H1 (cell line): ENCODE results near the gene IQCN. TPM values are rescaled to one million over a fixed set of nuclear protein-coding genes. Genes with fewer than 3 reads are reported as not detected.

Source experiments
- ATF3 ChIP-seq: IDR thresholded peaks from 2 replicates; pipeline ENCODE4 v1.6.1; 2011; ENCODE audit warnings: low read depth, mild to moderate bottlenecking, low read length; ENCODE audit not compliant: insufficient read depth
- CEBPB ChIP-seq: IDR thresholded peaks from 2 replicates; pipeline ENCODE4 v1.6.1; 2012; ENCODE audit warnings: low read depth, low read length
- EZH2 ChIP-seq: fragments of 200-600 bp; sonication (generic); IDR thresholded peaks from 2 replicates; pipeline ENCODE4 v1.7.1; 2012; ENCODE audit warnings: low read depth, mild to moderate bottlenecking, moderate library complexity, low read length, inconsistent platforms; ENCODE audit not compliant: severe bottlenecking
- RBBP5 ChIP-seq: IDR thresholded peaks from 2 replicates; pipeline ENCODE4 v1.7.1; 2012; ENCODE audit warnings: low read depth, mild to moderate bottlenecking, inconsistent platforms, low read length, moderate library complexity, borderline replicate concordance
- RNF2 ChIP-seq: fragments of 200-900, 300-1000 bp; sonication (generic); IDR thresholded peaks from 2 replicates; pipeline ENCODE4 v1.7.1; 2016; ENCODE audit warnings: borderline replicate concordance, low read depth, mild to moderate bottlenecking, antibody characterized with exemption, low read length; ENCODE audit not compliant: poor library complexity, severe bottlenecking; ENCODE audit errors: missing control alignments
- SAP30 ChIP-seq: fragments of 300-600 bp; sonication (generic); IDR thresholded peaks from 2 replicates; pipeline ENCODE4 v1.7.1; 2012; ENCODE audit warnings: low read length, moderate library complexity, mild to moderate bottlenecking, inconsistent platforms; ENCODE audit not compliant: insufficient read depth, insufficient replicate concordance
- SP4 ChIP-seq: IDR thresholded peaks from 2 replicates; pipeline ENCODE4 v1.6.1; 2012; ENCODE audit warnings: low read length, inconsistent platforms
- TAF1 ChIP-seq: IDR thresholded peaks from 2 replicates; pipeline ENCODE4 v1.6.1; 2011; ENCODE audit warnings: mild to moderate bottlenecking, low read depth, low read length
- ZNF274 ChIP-seq: IDR thresholded peaks from 2 replicates; pipeline ENCODE4 v1.7.0; 2012; ENCODE audit warnings: low read length, borderline replicate concordance; ENCODE audit errors: extremely low read depth
- polyA plus RNA-seq, 7 experiments: library from polyadenylated mRNA; depleted of rRNA in 3 of 7; stranded (reverse) in 5 of 7; unstranded in 2 of 7; fragments of >200 nt in 5 of 7; fragments of 200-250 nt in 2 of 7; gene quantifications; 1 replicate in 5 of 7; 2 replicates in 1 of 7; 4 replicates in 1 of 7; pipeline versions ENCODE4 v1.2.1 to v1.2.3, GENCODE V29; 2011 to 2013; ENCODE audit warnings: missing spikeins in 2 of 7, mixed read lengths in 2 of 7
- total RNA-seq: library from RNA; stranded (reverse); fragmentation: NEBNext Ultra II Directional; extraction: Animal tissue kit (Norgen Biotek cat#: 25700); gene quantifications from 2 replicates; pipeline ENCODE4 v1.2.1, GENCODE V29; 2021
- TF ChIP-seq, protein P1 (sequence below): fragments of 300-600 bp; sonication (generic); IDR thresholded peaks from 2 replicates; pipeline ENCODE4 v1.7.1; 2012; ENCODE audit warnings: low read length, moderate library complexity, mild to moderate bottlenecking, inconsistent platforms; ENCODE audit not compliant: insufficient replicate concordance

The IQCN gene
- total and polyA plus RNA-seq, 2 of the 8 experiments (the other 6 are each of a cell fraction or from before 2014, with no cell fraction given), result 0.36 to 1.0 TPM

DNA sequence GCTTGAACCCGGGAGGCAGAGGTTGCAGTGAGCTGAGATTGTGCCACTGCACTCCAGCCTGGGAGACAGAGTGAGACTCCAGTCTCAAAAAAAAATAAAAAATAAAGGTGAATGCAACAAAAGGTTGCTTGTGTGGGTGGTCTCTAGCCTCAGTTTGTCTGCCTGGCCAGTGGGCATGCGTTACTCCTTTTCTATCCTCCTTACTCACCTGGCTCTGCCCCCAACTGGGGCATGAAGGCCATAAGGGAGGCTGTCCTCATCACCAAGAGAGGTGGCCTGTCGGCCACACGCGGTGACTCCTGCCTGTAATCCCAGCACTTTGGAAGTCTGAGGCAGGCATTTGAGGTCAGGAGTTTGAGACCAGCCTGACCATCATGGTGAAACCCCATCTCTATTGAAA is 9.1 kb upstream of the IQCN start (continued):
- TF ChIP-seq, protein P1, sequence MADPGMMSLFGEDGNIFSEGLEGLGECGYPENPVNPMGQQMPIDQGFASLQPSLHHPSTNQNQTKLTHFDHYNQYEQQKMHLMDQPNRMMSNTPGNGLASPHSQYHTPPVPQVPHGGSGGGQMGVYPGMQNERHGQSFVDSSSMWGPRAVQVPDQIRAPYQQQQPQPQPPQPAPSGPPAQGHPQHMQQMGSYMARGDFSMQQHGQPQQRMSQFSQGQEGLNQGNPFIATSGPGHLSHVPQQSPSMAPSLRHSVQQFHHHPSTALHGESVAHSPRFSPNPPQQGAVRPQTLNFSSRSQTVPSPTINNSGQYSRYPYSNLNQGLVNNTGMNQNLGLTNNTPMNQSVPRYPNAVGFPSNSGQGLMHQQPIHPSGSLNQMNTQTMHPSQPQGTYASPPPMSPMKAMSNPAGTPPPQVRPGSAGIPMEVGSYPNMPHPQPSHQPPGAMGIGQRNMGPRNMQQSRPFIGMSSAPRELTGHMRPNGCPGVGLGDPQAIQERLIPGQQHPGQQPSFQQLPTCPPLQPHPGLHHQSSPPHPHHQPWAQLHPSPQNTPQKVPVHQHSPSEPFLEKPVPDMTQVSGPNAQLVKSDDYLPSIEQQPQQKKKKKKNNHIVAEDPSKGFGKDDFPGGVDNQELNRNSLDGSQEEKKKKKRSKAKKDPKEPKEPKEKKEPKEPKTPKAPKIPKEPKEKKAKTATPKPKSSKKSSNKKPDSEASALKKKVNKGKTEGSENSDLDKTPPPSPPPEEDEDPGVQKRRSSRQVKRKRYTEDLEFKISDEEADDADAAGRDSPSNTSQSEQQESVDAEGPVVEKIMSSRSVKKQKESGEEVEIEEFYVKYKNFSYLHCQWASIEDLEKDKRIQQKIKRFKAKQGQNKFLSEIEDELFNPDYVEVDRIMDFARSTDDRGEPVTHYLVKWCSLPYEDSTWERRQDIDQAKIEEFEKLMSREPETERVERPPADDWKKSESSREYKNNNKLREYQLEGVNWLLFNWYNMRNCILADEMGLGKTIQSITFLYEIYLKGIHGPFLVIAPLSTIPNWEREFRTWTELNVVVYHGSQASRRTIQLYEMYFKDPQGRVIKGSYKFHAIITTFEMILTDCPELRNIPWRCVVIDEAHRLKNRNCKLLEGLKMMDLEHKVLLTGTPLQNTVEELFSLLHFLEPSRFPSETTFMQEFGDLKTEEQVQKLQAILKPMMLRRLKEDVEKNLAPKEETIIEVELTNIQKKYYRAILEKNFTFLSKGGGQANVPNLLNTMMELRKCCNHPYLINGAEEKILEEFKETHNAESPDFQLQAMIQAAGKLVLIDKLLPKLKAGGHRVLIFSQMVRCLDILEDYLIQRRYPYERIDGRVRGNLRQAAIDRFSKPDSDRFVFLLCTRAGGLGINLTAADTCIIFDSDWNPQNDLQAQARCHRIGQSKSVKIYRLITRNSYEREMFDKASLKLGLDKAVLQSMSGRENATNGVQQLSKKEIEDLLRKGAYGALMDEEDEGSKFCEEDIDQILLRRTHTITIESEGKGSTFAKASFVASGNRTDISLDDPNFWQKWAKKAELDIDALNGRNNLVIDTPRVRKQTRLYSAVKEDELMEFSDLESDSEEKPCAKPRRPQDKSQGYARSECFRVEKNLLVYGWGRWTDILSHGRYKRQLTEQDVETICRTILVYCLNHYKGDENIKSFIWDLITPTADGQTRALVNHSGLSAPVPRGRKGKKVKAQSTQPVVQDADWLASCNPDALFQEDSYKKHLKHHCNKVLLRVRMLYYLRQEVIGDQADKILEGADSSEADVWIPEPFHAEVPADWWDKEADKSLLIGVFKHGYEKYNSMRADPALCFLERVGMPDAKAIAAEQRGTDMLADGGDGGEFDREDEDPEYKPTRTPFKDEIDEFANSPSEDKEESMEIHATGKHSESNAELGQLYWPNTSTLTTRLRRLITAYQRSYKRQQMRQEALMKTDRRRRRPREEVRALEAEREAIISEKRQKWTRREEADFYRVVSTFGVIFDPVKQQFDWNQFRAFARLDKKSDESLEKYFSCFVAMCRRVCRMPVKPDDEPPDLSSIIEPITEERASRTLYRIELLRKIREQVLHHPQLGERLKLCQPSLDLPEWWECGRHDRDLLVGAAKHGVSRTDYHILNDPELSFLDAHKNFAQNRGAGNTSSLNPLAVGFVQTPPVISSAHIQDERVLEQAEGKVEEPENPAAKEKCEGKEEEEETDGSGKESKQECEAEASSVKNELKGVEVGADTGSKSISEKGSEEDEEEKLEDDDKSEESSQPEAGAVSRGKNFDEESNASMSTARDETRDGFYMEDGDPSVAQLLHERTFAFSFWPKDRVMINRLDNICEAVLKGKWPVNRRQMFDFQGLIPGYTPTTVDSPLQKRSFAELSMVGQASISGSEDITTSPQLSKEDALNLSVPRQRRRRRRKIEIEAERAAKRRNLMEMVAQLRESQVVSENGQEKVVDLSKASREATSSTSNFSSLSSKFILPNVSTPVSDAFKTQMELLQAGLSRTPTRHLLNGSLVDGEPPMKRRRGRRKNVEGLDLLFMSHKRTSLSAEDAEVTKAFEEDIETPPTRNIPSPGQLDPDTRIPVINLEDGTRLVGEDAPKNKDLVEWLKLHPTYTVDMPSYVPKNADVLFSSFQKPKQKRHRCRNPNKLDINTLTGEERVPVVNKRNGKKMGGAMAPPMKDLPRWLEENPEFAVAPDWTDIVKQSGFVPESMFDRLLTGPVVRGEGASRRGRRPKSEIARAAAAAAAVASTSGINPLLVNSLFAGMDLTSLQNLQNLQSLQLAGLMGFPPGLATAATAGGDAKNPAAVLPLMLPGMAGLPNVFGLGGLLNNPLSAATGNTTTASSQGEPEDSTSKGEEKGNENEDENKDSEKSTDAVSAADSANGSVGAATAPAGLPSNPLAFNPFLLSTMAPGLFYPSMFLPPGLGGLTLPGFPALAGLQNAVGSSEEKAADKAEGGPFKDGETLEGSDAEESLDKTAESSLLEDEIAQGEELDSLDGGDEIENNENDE, result no peak
- TF ChIP-seq ZNF274, result no peak
- TF ChIP-seq SP4, result no peak
- no peak for TF ChIP-seq RBBP5
- no peak for TF ChIP-seq RNF2
- no peak for TF ChIP-seq SAP30
- TF ChIP-seq CEBPB, result no peak
- no peak for TF ChIP-seq TAF1
- no peak for TF ChIP-seq ATF3
- no peak for TF ChIP-seq EZH2
- TF ChIP-seq, all 59 proteins: peak for 0
